ENCODE measurements around the gene NOTCH4. TPM values are rescaled to one million over a fixed set of nuclear protein-coding genes. Genes with fewer than 3 reads are reported as not detected.
"Not testable (repeated sequence)": the region's sequence is repeated elsewhere in the genome, so short reads cannot be mapped to it uniquely, and the experiment has no call there.

The NOTCH4 gene
- total RNA-seq, 1 donor from 2014 or later: 2.4 TPM

DNA sequence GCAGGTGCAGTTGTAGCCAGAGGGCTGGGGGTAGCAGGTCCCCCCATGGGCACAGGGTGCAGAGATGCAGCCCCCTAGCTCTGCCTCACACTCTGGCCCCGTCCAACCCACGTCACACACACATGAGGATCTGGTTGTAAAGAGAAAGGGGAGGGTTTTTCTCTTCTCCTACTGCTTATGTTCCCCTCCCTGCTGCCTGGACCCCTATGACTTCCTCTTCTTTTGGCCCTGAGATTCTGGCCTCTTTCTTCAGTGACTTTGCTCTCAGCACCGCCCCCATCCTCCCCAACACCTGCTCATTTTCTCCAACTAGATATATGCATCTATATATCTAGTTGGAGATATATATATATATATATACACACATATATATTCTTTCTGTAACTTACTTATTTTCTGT is 9.7 kb downstream of the NOTCH4 start:
- no peak for DNase-seq (ENCODE audit: low read depth)
- Histone ChIP-seq H3K36me3 (ENCODE audit: control insufficient read depth, insufficient read depth, low read length) (no peaks in the 10 kb centered on the region), H3K4me3 (ENCODE audit: low read depth, low read length) (no peak overlapping the region), H3K27me3 (ENCODE audit: control insufficient read depth, insufficient read depth, low read length) (peaks cover 5% of the 10 kb centered on the region)
- TF ChIP-seq, protein P1, sequence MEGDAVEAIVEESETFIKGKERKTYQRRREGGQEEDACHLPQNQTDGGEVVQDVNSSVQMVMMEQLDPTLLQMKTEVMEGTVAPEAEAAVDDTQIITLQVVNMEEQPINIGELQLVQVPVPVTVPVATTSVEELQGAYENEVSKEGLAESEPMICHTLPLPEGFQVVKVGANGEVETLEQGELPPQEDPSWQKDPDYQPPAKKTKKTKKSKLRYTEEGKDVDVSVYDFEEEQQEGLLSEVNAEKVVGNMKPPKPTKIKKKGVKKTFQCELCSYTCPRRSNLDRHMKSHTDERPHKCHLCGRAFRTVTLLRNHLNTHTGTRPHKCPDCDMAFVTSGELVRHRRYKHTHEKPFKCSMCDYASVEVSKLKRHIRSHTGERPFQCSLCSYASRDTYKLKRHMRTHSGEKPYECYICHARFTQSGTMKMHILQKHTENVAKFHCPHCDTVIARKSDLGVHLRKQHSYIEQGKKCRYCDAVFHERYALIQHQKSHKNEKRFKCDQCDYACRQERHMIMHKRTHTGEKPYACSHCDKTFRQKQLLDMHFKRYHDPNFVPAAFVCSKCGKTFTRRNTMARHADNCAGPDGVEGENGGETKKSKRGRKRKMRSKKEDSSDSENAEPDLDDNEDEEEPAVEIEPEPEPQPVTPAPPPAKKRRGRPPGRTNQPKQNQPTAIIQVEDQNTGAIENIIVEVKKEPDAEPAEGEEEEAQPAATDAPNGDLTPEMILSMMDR (IDR thresholded peaks at IDR 0.05; ENCODE audit: insufficient read depth, low read length, poor library complexity, severe bottlenecking): no peak

DNA sequence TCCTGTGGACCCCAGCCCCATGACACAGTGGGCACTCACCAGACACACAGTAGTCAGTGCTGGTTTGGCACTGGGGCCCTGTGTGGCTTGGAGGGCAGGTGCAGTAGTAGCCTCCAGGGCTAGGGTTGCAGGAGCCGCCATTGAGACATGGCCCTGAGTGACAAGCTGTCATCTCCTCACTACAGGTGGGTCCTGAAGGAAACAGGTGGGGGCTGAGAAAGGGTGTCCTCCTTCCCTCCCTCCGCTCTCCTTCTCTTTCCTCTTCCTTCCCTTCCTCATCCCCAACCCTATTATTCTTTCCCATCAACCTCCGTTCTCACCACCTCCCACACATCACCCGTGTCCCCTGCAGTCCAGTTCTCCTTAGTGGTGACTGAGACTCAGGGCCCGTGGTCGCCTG is 10.2 kb downstream of the NOTCH4 start:
- no peak for DNase-seq (ENCODE audit: low read depth)
- TF ChIP-seq, protein P1 (IDR thresholded peaks at IDR 0.05; ENCODE audit: insufficient read depth, low read length, poor library complexity, severe bottlenecking): no peak
- H3K4me3 ChIP-seq (ENCODE audit: low read depth, low read length): no peak overlapping the region
- H3K36me3 ChIP-seq (ENCODE audit: control insufficient read depth, insufficient read depth, low read length): no peaks in the 10 kb centered on the region
- H3K27me3 ChIP-seq (ENCODE audit: control insufficient read depth, insufficient read depth, low read length): peaks cover 5% of the 10 kb centered on the region

DNA sequence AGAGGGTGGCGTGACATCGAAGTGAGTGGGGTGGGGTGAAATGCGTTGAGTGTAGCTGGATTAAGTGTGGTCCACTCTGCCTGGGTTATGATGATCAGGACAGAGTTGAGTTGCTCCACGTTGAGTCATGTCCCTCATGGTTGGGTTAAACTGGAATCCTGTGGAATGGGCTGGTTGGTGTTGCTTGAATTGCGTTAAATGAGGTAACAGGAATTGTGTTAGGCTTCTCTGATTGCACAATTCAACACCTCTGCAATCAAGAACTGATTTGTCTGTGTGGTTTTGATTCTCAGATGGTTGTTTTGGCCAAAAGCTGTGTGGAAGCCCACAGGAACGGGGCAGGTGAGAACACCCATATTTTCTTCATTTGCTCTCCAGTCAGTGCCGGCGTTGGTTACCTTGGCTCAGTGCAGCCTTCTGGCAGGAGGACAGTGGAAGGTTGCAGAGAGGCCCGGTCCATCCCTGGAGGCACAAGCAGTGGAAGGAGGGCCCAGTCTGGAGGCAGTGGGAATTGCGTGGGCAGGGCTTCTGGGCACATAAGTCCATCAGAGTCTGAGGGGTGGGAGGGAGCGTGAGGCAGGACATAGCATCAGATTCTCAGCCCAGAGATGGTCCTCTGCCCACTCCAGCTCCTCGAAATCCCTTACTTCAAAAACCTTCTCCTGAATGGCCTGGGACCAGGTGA is 11.6 kb downstream of the NOTCH4 start:
- TF ChIP-seq, protein P1 (IDR thresholded peaks at IDR 0.05; ENCODE audit: insufficient read depth, low read length, poor library complexity, severe bottlenecking): no peak
- Histone ChIP-seq H3K4me3 (ENCODE audit: low read depth, low read length) (no peak overlapping the region), H3K27me3 (ENCODE audit: control insufficient read depth, insufficient read depth, low read length) (no peaks in the 10 kb centered on the region), H3K36me3 (ENCODE audit: control insufficient read depth, insufficient read depth, low read length) (no peaks in the 10 kb centered on the region)
- no peak for DNase-seq (ENCODE audit: low read depth)

DNA sequence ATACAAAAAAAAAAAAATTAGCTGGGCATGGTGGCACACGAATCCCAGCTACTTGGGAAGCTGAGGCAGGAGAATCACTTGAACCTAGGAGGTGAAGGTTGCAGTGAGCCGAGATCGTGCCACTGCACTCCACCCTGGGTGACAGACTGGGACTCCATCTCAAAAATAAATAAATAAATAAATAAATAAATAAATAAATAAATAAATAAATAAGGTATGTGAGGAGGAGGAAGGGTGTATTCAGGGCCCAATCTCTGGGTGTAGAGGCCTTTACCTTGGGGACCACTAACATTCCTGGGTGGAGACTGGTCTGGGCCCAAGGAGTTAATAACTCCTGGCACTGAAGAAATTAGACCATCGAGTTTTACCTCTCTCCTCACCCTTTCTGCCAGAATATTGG is 12.4 kb downstream of the NOTCH4 start:
- not testable (repeated sequence) for H3K27me3 ChIP-seq (ENCODE audit: control insufficient read depth, insufficient read depth, low read length); H3K4me3 ChIP-seq (ENCODE audit: low read depth, low read length); DNase-seq (ENCODE audit: low read depth); H3K36me3 ChIP-seq (ENCODE audit: control insufficient read depth, insufficient read depth, low read length)

DNA sequence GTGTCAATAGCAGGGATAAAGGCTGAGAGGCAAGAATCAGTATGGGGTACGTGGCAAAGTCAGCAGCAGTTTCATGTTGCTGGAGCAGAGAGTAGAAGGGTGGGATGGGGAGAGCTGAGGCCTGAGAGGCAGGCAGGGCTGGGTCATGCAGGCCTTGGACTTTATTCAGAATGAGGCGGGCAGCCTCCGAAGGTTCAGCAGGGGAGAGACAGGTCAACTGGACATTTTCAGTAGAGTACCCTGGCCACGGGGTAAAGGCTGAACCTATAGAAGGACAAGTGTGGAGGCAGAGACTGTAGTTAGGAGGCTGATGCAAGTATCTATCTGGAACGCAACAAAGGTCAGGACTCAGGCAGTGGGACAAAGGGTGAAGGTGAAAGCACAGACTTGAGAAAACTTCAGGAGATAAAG is 13.7 kb downstream of the NOTCH4 start:
- no peak for DNase-seq (ENCODE audit: low read depth)
- H3K4me3 ChIP-seq (ENCODE audit: low read depth, low read length): no peak overlapping the region
- H3K36me3 ChIP-seq (ENCODE audit: control insufficient read depth, insufficient read depth, low read length): no peaks in the 10 kb centered on the region
- TF ChIP-seq, protein P1 (IDR thresholded peaks at IDR 0.05; ENCODE audit: insufficient read depth, low read length, poor library complexity, severe bottlenecking): no peak
- no peaks in the 10 kb centered on the region for H3K27me3 ChIP-seq (ENCODE audit: control insufficient read depth, insufficient read depth, low read length)

DNA sequence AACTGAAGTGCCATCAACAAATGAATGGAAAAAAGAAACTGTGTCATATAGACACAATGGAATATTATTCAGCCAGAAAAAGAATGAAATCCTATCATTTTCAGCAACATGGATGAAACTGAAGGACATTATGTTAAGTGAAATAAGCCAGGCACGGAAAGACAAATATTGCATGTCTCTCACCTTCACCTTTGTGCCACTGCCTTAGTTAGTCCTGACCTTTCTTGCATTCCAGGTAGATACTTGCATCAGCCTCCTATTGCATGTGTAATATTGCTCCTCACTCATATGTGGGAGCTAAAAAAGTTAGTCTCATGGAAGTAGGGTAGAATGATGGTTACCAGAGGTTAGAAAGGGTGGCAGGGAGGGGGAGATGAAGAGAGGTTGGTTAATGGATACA is 14.9 kb downstream of the NOTCH4 start:
- Histone ChIP-seq H3K27me3 (ENCODE audit: control insufficient read depth, insufficient read depth, low read length) (peaks cover 1% of the 10 kb centered on the region), H3K4me3 (ENCODE audit: low read depth, low read length) (no peak overlapping the region), H3K36me3 (ENCODE audit: control insufficient read depth, insufficient read depth, low read length) (no peaks in the 10 kb centered on the region)
- DNase-seq (ENCODE audit: low read depth): no peak
- TF ChIP-seq, protein P1 (IDR thresholded peaks at IDR 0.05; ENCODE audit: insufficient read depth, low read length, poor library complexity, severe bottlenecking): no peak

Measured in kidney epithelial cell (primary cell).